ENCODE results near the gene CRYBA2. TPM values are rescaled to one million over a fixed set of nuclear protein-coding genes. Genes with fewer than 3 reads are reported as not detected.

CRYBA2 gene
- total RNA-seq, 1 experiment from 2014 or later, result not detected

- no peak overlapping the region for H3K4me3 ChIP-seq (ENCODE audit: low read depth in 2 of 2, low read length in 2 of 2)
- ChIA-PET CTCF (interaction anchor here (0.6 kb wide), 1 partner anchor 100 kb away, joined by 9 read pairs; no protein-coding TSS in a partner anchor), POLR2A (no interaction called here)
- ATAC-seq (no peak), DNase-seq (ENCODE audit: low read depth, low spot score) (no peak)
- intact Hi-C loops (cut with micrococcal nuclease; ENCODE audit: unreplicated experiment), result no loop called here
- no peak overlapping the region for H3K27ac ChIP-seq (ENCODE audit: low read length)
- in situ Hi-C loops (cut with HindIII; ENCODE audit: low pct_unique_long_range_greater_than_20kb, low sequenced_read_pairs), result no loop called here
- TF ChIP-seq POLR2AphosphoS5 (IDR thresholded peaks at IDR 0.05; ENCODE audit: low read depth, low read length) (no peak), SIN3A (IDR thresholded peaks at IDR 0.05; ENCODE audit: borderline replicate concordance, insufficient read depth, low read depth, low read length) (no peak)
- TF ChIP-seq, protein P1, sequence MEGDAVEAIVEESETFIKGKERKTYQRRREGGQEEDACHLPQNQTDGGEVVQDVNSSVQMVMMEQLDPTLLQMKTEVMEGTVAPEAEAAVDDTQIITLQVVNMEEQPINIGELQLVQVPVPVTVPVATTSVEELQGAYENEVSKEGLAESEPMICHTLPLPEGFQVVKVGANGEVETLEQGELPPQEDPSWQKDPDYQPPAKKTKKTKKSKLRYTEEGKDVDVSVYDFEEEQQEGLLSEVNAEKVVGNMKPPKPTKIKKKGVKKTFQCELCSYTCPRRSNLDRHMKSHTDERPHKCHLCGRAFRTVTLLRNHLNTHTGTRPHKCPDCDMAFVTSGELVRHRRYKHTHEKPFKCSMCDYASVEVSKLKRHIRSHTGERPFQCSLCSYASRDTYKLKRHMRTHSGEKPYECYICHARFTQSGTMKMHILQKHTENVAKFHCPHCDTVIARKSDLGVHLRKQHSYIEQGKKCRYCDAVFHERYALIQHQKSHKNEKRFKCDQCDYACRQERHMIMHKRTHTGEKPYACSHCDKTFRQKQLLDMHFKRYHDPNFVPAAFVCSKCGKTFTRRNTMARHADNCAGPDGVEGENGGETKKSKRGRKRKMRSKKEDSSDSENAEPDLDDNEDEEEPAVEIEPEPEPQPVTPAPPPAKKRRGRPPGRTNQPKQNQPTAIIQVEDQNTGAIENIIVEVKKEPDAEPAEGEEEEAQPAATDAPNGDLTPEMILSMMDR (IDR thresholded peaks at IDR 0.05), result no peak
- no peaks in the 10 kb centered on the region for H3K4me1 ChIP-seq (ENCODE audit: control insufficient read depth, insufficient read depth, low read length)
- H3K36me3 ChIP-seq (ENCODE audit: control insufficient read depth, insufficient read depth, low read length), result no peaks in the 10 kb centered on the region
- no TSS peak for BruUV-seq (replicated peaks)
- H3K9me3 ChIP-seq (ENCODE audit: control insufficient read depth, insufficient read depth, low read depth, low read length), result no peaks in the 10 kb centered on the region
- H3K27me3 ChIP-seq (ENCODE audit: control insufficient read depth, insufficient read depth, low read length), result no peaks in the 10 kb centered on the region; the same call in 1 of the 2 replicates
These were observed 48.3 kb downstream of the CRYBA2 start for GRCh38 chr2:218944759-218945404.

Small RNA genes lying within 50 kb of the gene (microRNA-seq; reads per million reads assigned to microRNA genes)
- 43.8 reads per million, percentile 46 among the genes with 10 or more reads in this experiment for gene MIR375 (ENCODE audit: unreplicated experiment)

Other genes starting within 250 kb of the CRYBA2 start
- 7.7 TPM for gene CYP27A1, start 211.3 kb downstream of the CRYBA2 start, total RNA-seq (2021; ENCODE audit: unreplicated experiment)
- not detected for gene PRKAG3, start 161.6 kb downstream of the CRYBA2 start, total RNA-seq (2021; ENCODE audit: unreplicated experiment)
- 8.1 TPM for gene WNT6, start 133.6 kb downstream of the CRYBA2 start, total RNA-seq (2021; ENCODE audit: unreplicated experiment)
- gene WNT10A, start 112.6 kb downstream of the CRYBA2 start, total RNA-seq (2021; ENCODE audit: unreplicated experiment), result 9.2 TPM
- 1.3 TPM for gene CDK5R2, start 33.8 kb downstream of the CRYBA2 start, total RNA-seq (2021; ENCODE audit: unreplicated experiment)
- gene FEV, start 8.2 kb downstream of the CRYBA2 start, total RNA-seq (2021; ENCODE audit: unreplicated experiment), result not detected
- 0.33 TPM for gene CFAP65, start 48.1 kb upstream of the CRYBA2 start, total RNA-seq (2021; ENCODE audit: unreplicated experiment)
- gene IHH, start 67.5 kb upstream of the CRYBA2 start, total RNA-seq (2021; ENCODE audit: unreplicated experiment), result 0.23 TPM
- gene NHEJ1, start 167.4 kb upstream of the CRYBA2 start, total RNA-seq (2021; ENCODE audit: unreplicated experiment), result 18.2 TPM
- 3.3 TPM for gene SLC23A3, start 176.6 kb upstream of the CRYBA2 start, total RNA-seq (2021; ENCODE audit: unreplicated experiment)
- gene CNPPD1, start 183.5 kb upstream of the CRYBA2 start, total RNA-seq (2021; ENCODE audit: unreplicated experiment), result 55.7 TPM
- 106 TPM for gene RETREG2, start 184.9 kb upstream of the CRYBA2 start, total RNA-seq (2021; ENCODE audit: unreplicated experiment)
- gene ZFAND2B, start 213.4 kb upstream of the CRYBA2 start, total RNA-seq (2021; ENCODE audit: unreplicated experiment), result 43.2 TPM
- gene ABCB6, start 225.5 kb upstream of the CRYBA2 start, total RNA-seq (2021; ENCODE audit: unreplicated experiment), result 19.0 TPM
- 75.1 TPM for gene ATG9A, start 236.2 kb upstream of the CRYBA2 start, total RNA-seq (2021; ENCODE audit: unreplicated experiment)
- gene ANKZF1, start 236.4 kb upstream of the CRYBA2 start, total RNA-seq (2021; ENCODE audit: unreplicated experiment), result 36.2 TPM